SK-N-SH (cell line): ENCODE results near the gene ACBD6. TPM values are rescaled to one million over a fixed set of nuclear protein-coding genes. Genes with fewer than 3 reads are reported as not detected.
"Not testable (repeated sequence)": the region's sequence is repeated elsewhere in the genome, so short reads cannot be mapped to it uniquely, and the experiment has no call there.

Experiments
- CTCF ChIA-PET: fragments of 300-600, 350-600 bp; formaldehyde crosslinking; extraction: SDS; loops from one replicate; lab custom pipeline; 2021; lab: Yijun Ruan, JAX
- POLR2A ChIA-PET: fragments of 350-600 bp; sonication (Branson Sonifier 250); formaldehyde crosslinking; extraction: SDS; loops from one replicate; lab custom pipeline; 2020; ENCODE audit warnings: antibody characterized with exemption, inconsistent platforms; lab: Yijun Ruan, JAX
- DNase-seq: peaks from one replicate; pipeline ENCODE4 v3.0.0; 2012
- H2AFZ ChIP-seq: fragments of 200-600 bp; sonication (generic); 2 replicates; pipeline ENCODE4 v1.8.1; 2016; ENCODE audit warnings: antibody characterized with exemption, mild to moderate bottlenecking, low read depth
- H3F3A ChIP-seq: fragments of 200-600 bp; sonication (generic); replicated peaks from 2 replicates; pipeline ENCODE3; 2016; ENCODE audit warnings: antibody characterized with exemption, mild to moderate bottlenecking; ENCODE audit not compliant: insufficient read depth
- H3K27ac ChIP-seq, 2 experiments: fragments of 200-500 bp in 1 of 2; fragments of 200-600 bp in 1 of 2; sonication (Bioruptor generic) in 1 of 2; sonication (generic), shearing (Covaris generic) in 1 of 2; 2 replicates each; pipeline versions ENCODE4 v1.5.1 to v1.6.1; 2014 to 2016; ENCODE audit warnings: low read depth in 2 of 2, inconsistent platforms in 1 of 2, low read length in 1 of 2, mild to moderate bottlenecking in 1 of 2, mixed read lengths in 1 of 2
- H3K27me3 ChIP-seq: fragments of 200-600 bp; sonication (generic), shearing (Covaris generic); 2 replicates; pipeline ENCODE4 v1.6.1; 2016; ENCODE audit warnings: mixed run types; ENCODE audit not compliant: insufficient read depth
- H3K36me3 ChIP-seq, 2 experiments: fragments of 200-500 bp in 1 of 2; fragments of 200-600 bp in 1 of 2; sonication (Bioruptor generic) in 1 of 2; sonication (generic) in 1 of 2; replicated peaks in 1 of 2; 2 replicates each; pipeline versions ENCODE3 to v1.5.1; 2014 to 2016; ENCODE audit warnings: low read length in 1 of 2, mild to moderate bottlenecking in 1 of 2; ENCODE audit not compliant: insufficient read depth in 2 of 2, control insufficient read depth in 1 of 2
- H3K4me1 ChIP-seq, 2 experiments: fragments of 200-500 bp in 1 of 2; fragments of 200-600 bp in 1 of 2; sonication (Bioruptor generic) in 1 of 2; sonication (generic), shearing (Covaris generic) in 1 of 2; 2 replicates each; pipeline versions ENCODE4 v1.5.1 to v1.6.1; 2014 to 2016; ENCODE audit warnings: low read depth in 1 of 2, low read length in 1 of 2, mixed run types in 1 of 2; ENCODE audit not compliant: insufficient read depth in 2 of 2, control insufficient read depth in 1 of 2
- H3K4me2 ChIP-seq: fragments of 200-600 bp; sonication (generic), shearing (Covaris generic); 2 replicates; pipeline ENCODE4 v1.6.1; 2017; ENCODE audit warnings: mixed run types
- H3K4me3 ChIP-seq, 2 experiments: fragments of 200-500 bp in 1 of 2; fragments of 200-600 bp in 1 of 2; sonication (Bioruptor generic) in 1 of 2; sonication (generic), shearing (Covaris generic) in 1 of 2; 2 replicates each; pipeline versions ENCODE4 v1.5.1 to v1.8.1; 2014 to 2016; ENCODE audit warnings: low read depth in 2 of 2, inconsistent platforms in 1 of 2, low read length in 1 of 2, mild to moderate bottlenecking in 1 of 2, mixed read lengths in 1 of 2, moderate library complexity in 1 of 2
- H3K79me2 ChIP-seq: fragments of 200-600 bp; sonication (generic); 2 replicates; pipeline ENCODE4 v1.8.1; 2017; ENCODE audit warnings: mild to moderate bottlenecking; ENCODE audit not compliant: insufficient read depth
- H3K9ac ChIP-seq: fragments of 200-600 bp; sonication (generic); 2 replicates; pipeline ENCODE4 v1.6.1; 2017; ENCODE audit warnings: mixed run types
- H3K9me2 ChIP-seq: fragments of 200-600 bp; sonication (generic); 2 replicates; pipeline ENCODE4 v1.6.1; 2017; ENCODE audit warnings: mixed run types
- H3K9me3 ChIP-seq: fragments of 200-600 bp; sonication (generic); 2 replicates; pipeline ENCODE4 v1.6.1; 2017; ENCODE audit warnings: mixed run types, mild to moderate bottlenecking, moderate library complexity
- H4K20me1 ChIP-seq: fragments of 200-600 bp; sonication (generic); 2 replicates; pipeline ENCODE4 v1.6.1; 2017; ENCODE audit warnings: mild to moderate bottlenecking, mixed run types; ENCODE audit not compliant: insufficient read depth
- ELF1 ChIP-seq: IDR thresholded peaks from 2 replicates; pipeline ENCODE4 v1.4.0; 2012
- EP300 ChIP-seq, 2 experiments: IDR thresholded peaks; 2 replicates each; pipeline versions ENCODE4 v1.4.0 to v1.6.1; 2012; ENCODE audit warnings: borderline replicate concordance in 1 of 2, low read depth in 1 of 2, low read length in 1 of 2
- GABPA ChIP-seq: IDR thresholded peaks from 2 replicates; pipeline ENCODE4 v1.4.0; 2012; ENCODE audit warnings: low read depth, mild to moderate bottlenecking
- IRF3 ChIP-seq: fragments of 150-350 bp; IDR thresholded peaks from 2 replicates; pipeline ENCODE4 v1.6.1; 2016; ENCODE audit warnings: mild to moderate bottlenecking, low read depth, low read length
- JUND ChIP-seq: IDR thresholded peaks from 2 replicates; pipeline ENCODE4 v1.4.0; 2012
- MAX ChIP-seq: IDR thresholded peaks from 2 replicates; pipeline ENCODE4 v1.4.0; 2012; ENCODE audit warnings: low read depth
- NRF1 ChIP-seq: IDR thresholded peaks from 2 replicates; pipeline ENCODE4 v1.6.1; 2012; ENCODE audit warnings: low read depth, mild to moderate bottlenecking, low read length
- POLR2AphosphoS5 ChIP-seq: IDR thresholded peaks from 2 replicates; pipeline ENCODE4 v1.6.1; 2012; ENCODE audit warnings: low read depth, low read length
- RAD21 ChIP-seq: IDR thresholded peaks from 2 replicates; pipeline ENCODE4 v1.6.1; 2012; ENCODE audit warnings: mild to moderate bottlenecking, low read length
- RXRA ChIP-seq: IDR thresholded peaks from 2 replicates; pipeline ENCODE4 v1.4.0; 2012; ENCODE audit warnings: low read depth, mild to moderate bottlenecking, borderline replicate concordance
- SIN3A ChIP-seq: IDR thresholded peaks from 2 replicates; pipeline ENCODE4 v1.6.1; 2012; ENCODE audit warnings: low read depth, mild to moderate bottlenecking, low read length, moderate library complexity, borderline replicate concordance
- SMC3 ChIP-seq: IDR thresholded peaks from 2 replicates; pipeline ENCODE4 v1.6.1; 2012; ENCODE audit warnings: low read depth, low read length, improper control_type of control experiment
- TCF12 ChIP-seq: IDR thresholded peaks from 2 replicates; pipeline ENCODE4 v1.4.0; 2012
- YY1 ChIP-seq: IDR thresholded peaks from 2 replicates; pipeline ENCODE4 v1.4.0; 2012; ENCODE audit warnings: low read depth, mild to moderate bottlenecking
- WGBS: methylation state at CpG from one replicate; pipeline ENCODE4 v1.1.6; 2017; ENCODE audit warnings: low lambda C conversion rate; 5-methylcytosine and 5-hydroxymethylcytosine counted together
- polyA plus RNA-seq, 3 experiments: library from polyadenylated mRNA; depleted of rRNA; stranded (reverse); fragments of >200 nt; gene quantifications; 2 replicates each; pipeline ENCODE4 v1.2.3, GENCODE V29; 2012
- TF ChIP-seq, protein P1 (sequence below): fragments of 150-350 bp; IDR thresholded peaks from 2 replicates; pipeline ENCODE4 v1.6.1; 2017; ENCODE audit warnings: antibody characterized with exemption, low read length, low read depth, borderline replicate concordance
- TF ChIP-seq, protein P2 (sequence below): IDR thresholded peaks from 2 replicates; pipeline ENCODE4 v1.4.0; 2012; ENCODE audit warnings: low read depth, borderline replicate concordance

ACBD6 gene
- polyA plus RNA-seq, 1 of the 3 experiments (the other 2 are of a cell fraction) = 60.9 TPM

DNA sequence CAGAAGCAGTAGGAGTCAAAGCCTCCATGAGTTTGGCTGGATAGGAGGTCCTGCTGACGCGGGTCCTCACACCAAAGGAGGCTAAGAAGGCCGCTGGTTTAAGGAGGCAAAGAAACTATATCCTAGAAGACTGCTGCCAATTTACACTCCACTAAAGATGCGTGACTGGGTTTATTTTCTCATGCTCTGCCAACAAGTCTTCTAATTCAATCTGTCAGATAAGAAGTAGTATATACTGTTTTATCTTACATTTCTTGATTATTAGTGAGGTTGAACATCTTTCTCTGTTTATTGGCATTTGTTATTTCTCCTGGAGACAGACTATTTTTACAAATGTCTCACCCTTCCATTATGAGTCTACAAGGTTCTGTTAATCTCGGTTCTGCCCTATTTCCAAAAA is 34.1 kb downstream of the ACBD6 start:
- peaks cover 34% of the 10 kb centered on the region for H3K79me2 ChIP-seq
- DNase-seq = no peak
- no peaks in the 10 kb centered on the region for H3K9me2 ChIP-seq
- no peak overlapping the region for H3K27ac ChIP-seq
- H3K27me3 ChIP-seq = no peaks in the 10 kb centered on the region
- ChIA-PET CTCF (interaction anchor here (0.8 to 3.1 kb wide), 5 partner anchors 9 to 280 kb away, joined by 3 to 15 read pairs (median 3); no protein-coding TSS in a partner anchor), POLR2A (no interaction called here)
- no peak overlapping the region for H2AFZ ChIP-seq
- H3K4me1 ChIP-seq = no peaks in the 10 kb centered on the region
- H4K20me1 ChIP-seq = no peaks in the 10 kb centered on the region; the same call in 1 of the 2 replicates
- no peak overlapping the region for H3K4me2 ChIP-seq
- over 99% methylated on average over 5 of the region's 5 CpGs for WGBS
- H3K4me3 ChIP-seq = no peak overlapping the region
- H3K9me3 ChIP-seq = no peaks in the 10 kb centered on the region
- peaks cover 3 to 11% of the 10 kb centered on the region in 2 experiments for H3K36me3 ChIP-seq
- TF ChIP-seq ELF1 (no peak), SMC3 (no peak), MAX (no peak), JUND (no peak), GABPA (no peak), IRF3 (no peak), TCF12 (no peak), SIN3A (no peak), RAD21 (no peak)
- TF ChIP-seq, protein P1, sequence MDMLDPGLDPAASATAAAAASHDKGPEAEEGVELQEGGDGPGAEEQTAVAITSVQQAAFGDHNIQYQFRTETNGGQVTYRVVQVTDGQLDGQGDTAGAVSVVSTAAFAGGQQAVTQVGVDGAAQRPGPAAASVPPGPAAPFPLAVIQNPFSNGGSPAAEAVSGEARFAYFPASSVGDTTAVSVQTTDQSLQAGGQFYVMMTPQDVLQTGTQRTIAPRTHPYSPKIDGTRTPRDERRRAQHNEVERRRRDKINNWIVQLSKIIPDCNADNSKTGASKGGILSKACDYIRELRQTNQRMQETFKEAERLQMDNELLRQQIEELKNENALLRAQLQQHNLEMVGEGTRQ = no peak
- TF ChIP-seq, protein P2, sequence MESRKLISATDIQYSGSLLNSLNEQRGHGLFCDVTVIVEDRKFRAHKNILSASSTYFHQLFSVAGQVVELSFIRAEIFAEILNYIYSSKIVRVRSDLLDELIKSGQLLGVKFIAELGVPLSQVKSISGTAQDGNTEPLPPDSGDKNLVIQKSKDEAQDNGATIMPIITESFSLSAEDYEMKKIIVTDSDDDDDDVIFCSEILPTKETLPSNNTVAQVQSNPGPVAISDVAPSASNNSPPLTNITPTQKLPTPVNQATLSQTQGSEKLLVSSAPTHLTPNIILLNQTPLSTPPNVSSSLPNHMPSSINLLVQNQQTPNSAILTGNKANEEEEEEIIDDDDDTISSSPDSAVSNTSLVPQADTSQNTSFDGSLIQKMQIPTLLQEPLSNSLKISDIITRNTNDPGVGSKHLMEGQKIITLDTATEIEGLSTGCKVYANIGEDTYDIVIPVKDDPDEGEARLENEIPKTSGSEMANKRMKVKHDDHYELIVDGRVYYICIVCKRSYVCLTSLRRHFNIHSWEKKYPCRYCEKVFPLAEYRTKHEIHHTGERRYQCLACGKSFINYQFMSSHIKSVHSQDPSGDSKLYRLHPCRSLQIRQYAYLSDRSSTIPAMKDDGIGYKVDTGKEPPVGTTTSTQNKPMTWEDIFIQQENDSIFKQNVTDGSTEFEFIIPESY = no peak
- H3F3A ChIP-seq = no peaks in the 10 kb centered on the region
- H3K9ac ChIP-seq = no peak overlapping the region

GRCh38 chr1:180462102-180462501 is 40.3 kb downstream of the ACBD6 start:
- H3K4me1 ChIP-seq = no peaks in the 10 kb centered on the region
- H3K9me3 ChIP-seq = 0 out of 2 replicates have a peak, but pooled peaks cover 13% of the 10 kb centered on the region
- no peak overlapping the region for H3K4me2 ChIP-seq
- no peaks in the 10 kb centered on the region for H3K27me3 ChIP-seq
- H3K36me3 ChIP-seq = peaks cover 0 to 21% of the 10 kb centered on the region in 2 experiments
- H3K9ac ChIP-seq = no peak overlapping the region
- H4K20me1 ChIP-seq = no peaks in the 10 kb centered on the region; the same call in 1 of the 2 replicates
- no peak overlapping the region for H3K27ac ChIP-seq
- H3K79me2 ChIP-seq = peaks cover 61% of the 10 kb centered on the region; the same call in 1 of the 2 replicates
- WGBS = 95% methylated on average over 3 of the region's 3 CpGs
- no peak overlapping the region for H3K4me3 ChIP-seq
- H3F3A ChIP-seq = no peaks in the 10 kb centered on the region
- CTCF ChIA-PET = interaction anchor here (0.8 to 1.2 kb wide), 3 partner anchors 35 to 647 kb away, joined by 3 to 4 read pairs (median 3); no protein-coding TSS in a partner anchor
- DNase-seq = no peak
- TF ChIP-seq EP300 (IDR thresholded peaks at IDR 0.05; ENCODE audit: borderline replicate concordance in 1 of 2, low read depth in 1 of 2, low read length in 1 of 2) = no peak
- no peak for TF ChIP-seq RXRA
- TF ChIP-seq YY1 = no peak
- no peak for TF ChIP-seq NRF1
- no peak for TF ChIP-seq JUND
- no peak for TF ChIP-seq POLR2AphosphoS5
- TF ChIP-seq, all 33 proteins: peak for 0
- POLR2A ChIA-PET = no interaction called here
- Histone ChIP-seq H2AFZ (no peak overlapping the region), H3K9me2 (no peaks in the 10 kb centered on the region)

DNA sequence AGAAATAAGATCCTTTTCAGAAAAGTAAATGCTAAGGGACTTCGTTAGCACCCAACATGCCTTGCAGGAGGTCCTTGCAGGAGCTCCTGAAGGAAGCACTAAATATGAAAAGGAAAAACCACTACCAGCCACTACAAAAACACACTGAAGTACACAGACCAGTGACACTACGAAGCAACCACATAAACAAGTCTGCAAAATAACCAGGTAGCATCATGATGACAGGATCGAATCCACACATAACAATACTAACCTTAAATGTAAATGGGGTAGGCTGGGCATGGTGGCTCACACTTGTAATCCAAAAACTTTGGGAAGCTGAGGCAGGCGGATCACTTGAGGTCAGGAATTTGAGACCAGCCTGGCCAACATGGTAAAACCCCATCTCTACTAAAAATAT is 40.7 kb downstream of the ACBD6 start:
- Histone ChIP-seq H3K9me3 (0 out of 2 replicates have a peak, but pooled peaks cover 13% of the 10 kb centered on the region), H3K36me3 (peaks cover 0 to 21% of the 10 kb centered on the region in 2 experiments), H3K79me2 (peaks cover 61% of the 10 kb centered on the region; the same call in 1 of the 2 replicates)
- H3K27me3 ChIP-seq, H3K4me2 ChIP-seq, H3F3A ChIP-seq, H2AFZ ChIP-seq, DNase-seq, H4K20me1 ChIP-seq, H3K27ac ChIP-seq, H3K4me1 ChIP-seq, POLR2A ChIA-PET, H3K4me3 ChIP-seq, H3K9me2 ChIP-seq, H3K9ac ChIP-seq: not testable (repeated sequence)
- CTCF ChIA-PET = interaction anchor here (0.8 to 1.0 kb wide), 2 partner anchors 35 to 647 kb away, joined by 3 read pairs; no protein-coding TSS in a partner anchor
- 92% methylated on average over 4 of the region's 4 CpGs for WGBS
